HG03025 (cell line): ENCODE measurements around the gene SGSM1.
"Not testable (repeated sequence)": the region's sequence is repeated elsewhere in the genome, so short reads cannot be mapped to it uniquely, and the experiment has no call there.

Experiments used
- ATAC-seq: cut with Tn5 transposase; IDR thresholded peaks from one replicate; pipeline ENCODE4 v1.9.1; 2021; ENCODE audit warnings: mild to moderate bottlenecking, moderate library complexity; ENCODE audit not compliant: unreplicated experiment, low FRiP score

The SGSM1 gene

DNA sequence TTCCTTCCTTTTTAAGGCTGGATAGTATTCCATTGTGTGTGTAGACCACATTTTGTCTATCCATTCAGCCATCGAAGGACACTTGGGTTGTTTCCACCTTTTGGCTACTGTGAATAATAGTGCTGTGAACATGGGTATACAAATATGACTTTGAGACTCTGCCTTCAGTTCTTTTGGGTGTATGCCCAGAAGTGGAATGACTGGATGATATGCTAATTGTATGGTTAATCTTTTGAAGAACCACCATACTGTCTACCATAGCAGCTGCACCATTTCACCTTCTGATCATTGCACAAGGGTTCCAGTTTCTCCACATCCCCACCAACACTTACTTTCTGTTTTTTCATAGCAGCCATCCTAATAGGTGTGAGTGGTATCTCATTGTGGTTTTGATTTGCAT lies 30.3 kb downstream of the SGSM1 start:
- no peak for ATAC-seq

DNA sequence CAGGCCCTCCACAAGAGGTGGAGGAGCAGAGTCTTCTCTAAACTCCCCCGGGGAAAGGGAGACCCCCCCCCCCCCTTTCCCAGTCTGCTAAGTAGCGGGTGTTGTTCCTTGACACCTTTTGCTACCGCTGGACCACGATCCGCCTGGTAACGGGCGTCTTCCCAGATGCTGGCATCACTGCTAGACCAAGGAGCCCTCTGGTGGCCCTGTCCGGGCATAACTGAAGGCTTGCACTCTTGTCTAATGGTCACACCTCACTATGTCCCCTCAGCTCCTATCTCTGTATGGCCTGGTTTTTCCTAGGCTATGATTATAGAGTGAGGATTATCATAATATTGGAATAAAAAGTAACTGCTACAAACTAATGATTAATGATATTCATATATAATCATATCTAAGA lies 31.5 kb downstream of the SGSM1 start:
- not testable (repeated sequence) for ATAC-seq

DNA sequence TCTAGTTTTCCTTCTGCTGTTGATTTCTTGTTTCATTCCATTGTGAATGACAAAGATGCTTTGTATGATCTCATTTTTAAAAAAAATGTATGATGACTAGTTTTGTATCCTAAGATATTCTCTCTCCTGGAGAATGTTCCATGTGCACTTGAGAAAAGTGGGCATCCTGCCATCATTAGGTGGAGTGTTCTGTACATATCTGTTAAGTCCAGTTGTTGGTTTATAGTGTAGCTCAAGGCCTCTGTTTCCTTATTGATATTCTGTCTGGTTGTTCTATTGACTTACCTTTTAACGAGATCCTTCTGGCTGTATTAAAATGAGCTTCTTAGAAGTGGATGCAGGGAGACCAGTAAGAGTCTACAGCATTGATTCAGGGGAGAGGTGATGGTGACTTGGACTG lies 35.2 kb downstream of the SGSM1 start:
- ATAC-seq: no peak

DNA sequence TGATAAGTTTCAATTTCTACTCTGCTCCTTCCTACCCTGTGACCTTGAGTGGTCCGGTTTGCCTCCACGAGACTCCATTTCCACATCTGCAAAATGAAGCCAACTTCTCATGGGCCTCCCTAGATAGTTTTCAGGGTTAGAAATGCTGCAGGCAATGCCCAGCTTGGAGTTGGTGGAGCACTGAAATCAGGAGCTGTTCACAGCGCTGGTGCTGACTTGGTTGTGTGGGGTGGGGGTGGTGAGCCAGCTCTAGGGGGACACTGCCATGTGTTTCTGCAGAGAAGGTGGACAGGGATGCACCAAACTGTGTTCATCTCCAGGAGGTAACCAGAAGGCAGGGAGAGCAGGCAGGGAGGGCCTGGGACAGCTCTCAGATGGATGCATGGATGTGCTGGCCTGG lies 37.0 kb downstream of the SGSM1 start:
- ATAC-seq: no peak

DNA sequence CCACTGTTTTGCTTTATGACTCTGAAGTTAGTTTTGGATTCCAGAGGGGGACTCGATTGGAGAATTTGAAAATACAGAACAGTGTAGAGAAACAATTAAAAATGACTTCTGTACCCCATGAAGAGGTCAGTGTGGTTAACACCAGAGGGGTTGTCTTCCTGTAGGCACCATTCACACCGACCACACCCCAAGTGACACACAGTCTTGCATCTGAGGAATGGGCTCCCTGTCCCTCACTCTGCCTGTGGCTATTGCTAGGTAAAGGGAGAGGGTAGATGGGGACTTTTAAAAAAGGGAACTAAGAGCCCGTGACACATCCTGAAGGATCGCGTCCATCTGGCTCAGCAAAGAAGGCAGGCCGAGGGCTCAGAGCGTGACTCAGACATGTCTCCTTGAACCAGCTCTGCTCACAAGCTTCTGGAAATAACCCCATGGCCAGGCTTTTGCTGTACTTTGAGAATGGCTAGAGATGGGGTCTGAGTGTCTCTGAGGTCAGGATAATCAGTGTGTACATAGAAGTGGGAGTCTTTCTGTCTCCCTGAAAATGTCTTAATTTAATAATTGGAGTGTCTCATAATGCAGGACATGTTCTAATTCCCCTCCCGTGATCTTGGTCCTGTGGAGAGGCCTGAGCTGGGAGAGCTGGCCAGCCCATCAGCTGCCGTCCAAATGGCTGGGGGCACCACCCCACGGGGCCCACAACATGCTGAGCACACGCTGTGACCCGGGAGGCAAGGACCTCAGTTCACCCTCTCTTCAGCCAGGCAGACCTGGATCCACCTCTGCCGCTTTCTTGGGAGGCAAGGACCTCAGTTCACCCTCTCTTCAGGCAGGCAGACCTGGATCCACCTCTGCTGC lies 39.3 kb downstream of the SGSM1 start:
- ATAC-seq: no peak

DNA sequence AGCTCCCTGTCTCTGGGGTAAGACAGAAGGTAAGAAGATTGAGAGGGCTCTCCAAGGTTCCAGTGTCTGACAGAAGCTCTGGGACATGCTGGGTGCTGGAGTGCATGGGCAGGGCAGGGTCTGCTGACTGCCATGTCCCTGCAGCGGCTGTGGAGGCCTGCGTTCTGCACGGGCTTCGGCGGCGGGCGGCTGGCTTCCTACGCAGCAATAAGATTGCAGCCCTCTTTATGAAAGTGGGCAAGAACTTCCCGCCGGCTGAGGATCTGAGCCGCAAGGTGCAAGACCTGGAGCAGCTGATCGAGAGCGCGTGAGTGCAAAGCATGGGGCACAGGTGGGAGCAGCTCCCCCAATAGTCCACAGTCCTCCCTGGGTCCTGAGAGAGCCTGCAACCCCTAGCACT lies 41.5 kb downstream of the SGSM1 start:
- no peak for ATAC-seq

DNA sequence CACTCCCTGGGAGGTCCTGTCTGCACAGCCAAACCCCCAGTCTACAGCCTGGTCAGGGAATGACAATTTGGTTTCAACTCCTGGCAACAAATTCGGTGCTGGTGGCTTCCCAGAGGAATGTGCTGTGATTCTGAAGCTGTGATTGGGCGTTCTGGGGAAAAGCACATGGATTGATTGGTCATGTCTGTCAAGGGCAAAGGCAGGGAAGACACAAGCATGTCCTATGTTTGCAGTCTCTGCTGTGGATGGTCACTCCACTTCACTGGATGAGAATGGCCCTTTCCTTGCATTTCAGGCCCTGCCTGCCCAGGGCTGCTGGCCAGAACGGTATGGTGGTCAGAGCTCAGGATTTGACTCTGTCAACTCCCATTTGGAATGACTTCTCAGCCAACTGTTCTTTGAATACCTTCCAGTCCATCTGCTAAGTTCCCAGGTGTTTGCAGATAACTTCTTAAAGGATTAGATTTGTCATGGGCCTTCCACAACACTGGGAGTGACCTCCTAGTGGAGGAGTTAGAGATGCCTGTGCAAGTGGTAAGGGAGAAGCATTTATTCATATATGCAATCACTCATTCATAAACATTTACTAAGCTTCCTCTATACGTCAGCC lies 42.7 kb downstream of the SGSM1 start:
- ATAC-seq: no peak

DNA sequence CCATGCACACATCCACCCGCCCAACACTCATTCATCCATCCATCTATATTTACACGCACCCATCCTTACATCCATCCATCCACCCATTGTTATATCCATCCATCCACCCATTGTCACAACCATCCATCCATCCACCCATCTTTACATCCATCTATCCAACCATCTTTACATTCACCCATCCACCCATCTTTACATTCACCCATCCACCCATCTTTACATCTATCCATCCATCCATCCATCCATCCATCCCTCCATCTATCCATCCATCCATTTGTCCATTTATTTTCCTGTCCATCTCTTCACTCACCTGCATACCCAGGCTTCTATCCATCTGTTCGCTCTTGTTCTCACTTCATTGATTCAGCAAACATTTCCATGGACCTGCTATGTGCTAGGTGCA lies 49.8 kb downstream of the SGSM1 start:
- ATAC-seq: no peak

DNA sequence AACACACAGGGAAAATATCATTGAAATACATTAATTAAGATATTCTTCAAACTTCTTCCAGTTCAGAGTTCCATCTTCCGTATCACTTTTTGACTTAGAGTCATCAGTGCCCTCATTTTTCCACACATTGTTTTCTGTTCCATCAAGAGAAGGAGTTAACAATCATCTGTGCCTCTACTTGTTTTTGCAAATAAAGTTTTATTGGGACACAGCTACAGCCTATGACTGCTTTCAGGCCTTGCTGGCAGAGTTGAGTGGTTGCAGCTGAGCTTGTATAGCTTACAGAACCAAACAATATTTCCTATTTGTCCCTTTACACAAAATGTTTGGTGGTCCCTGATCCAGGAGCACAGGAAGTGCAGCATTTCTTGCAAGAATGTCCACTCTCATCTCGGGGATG lies 51.6 kb downstream of the SGSM1 start:
- ATAC-seq: no peak

DNA sequence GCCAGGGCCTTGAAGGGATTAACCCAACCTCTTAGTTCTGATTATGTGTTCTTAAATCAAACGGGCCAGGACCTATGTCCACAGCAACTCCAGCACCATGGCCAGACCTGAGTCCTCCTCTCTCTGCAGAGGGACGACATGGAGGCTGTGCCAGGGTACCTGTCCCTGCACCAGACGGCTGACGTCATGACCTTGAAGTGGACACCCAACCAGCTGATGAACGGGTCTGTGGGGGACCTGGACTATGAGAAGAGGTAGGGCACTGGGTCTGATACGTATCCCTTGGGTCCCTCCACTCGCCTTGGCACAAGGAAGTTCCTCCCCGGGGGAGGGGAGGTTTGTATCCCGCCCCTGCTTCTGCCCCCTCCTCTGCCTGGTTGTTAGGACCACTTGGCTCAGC lies 53.6 kb downstream of the SGSM1 start:
- ATAC-seq: no peak

DNA sequence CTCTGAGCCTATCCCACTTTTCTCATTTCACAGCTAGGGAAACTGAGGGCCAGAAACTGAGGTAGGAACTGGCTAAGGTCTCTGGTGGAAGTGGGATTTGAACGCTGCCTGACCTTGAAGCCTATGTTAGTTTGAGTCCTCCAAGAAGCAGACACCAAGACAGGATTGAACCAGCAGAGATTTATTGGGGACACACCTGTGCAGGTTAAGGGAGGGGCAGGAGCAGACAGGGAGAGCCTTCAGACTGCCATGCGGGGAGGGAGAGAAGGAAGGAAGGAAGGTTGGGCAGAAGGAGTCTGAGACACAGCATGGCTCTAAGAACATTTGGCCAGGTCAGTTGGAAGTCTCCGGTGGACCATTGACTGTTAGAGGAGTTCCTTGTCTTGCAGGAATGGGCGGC lies 59.5 kb downstream of the SGSM1 start:
- no peak for ATAC-seq

DNA sequence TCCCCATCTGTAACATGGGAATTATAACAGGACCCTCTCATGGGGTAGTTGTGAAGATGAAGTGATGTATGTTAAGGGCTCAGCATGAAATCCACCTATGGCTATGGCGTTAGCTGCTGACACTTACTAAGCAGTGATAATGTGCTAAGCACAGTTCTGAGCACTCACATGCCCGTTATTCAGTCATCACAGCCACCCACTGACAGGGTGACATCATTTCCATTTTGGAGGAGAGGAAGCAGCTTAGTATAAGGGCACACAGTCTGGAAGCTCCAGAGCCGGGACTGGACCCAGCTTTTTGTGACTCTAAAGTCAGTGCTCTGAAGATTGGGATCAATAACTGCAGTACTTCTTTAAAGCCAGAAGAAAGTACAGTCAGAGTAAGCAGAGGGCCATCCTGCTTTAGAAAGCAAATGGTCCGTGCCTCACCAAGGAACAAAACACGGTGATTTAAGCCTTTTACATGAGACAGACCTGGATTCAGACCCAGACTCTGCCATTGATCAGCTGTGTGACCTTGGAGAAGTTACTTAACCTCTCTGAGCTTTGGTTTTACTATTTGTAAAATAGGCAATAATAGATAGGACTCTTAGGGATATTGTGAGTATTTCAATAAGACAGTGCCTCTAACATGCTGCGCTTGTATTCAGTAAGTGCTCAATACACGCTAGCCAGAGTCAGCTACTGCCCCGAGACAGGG lies 61.5 kb downstream of the SGSM1 start:
- no peak for ATAC-seq

DNA sequence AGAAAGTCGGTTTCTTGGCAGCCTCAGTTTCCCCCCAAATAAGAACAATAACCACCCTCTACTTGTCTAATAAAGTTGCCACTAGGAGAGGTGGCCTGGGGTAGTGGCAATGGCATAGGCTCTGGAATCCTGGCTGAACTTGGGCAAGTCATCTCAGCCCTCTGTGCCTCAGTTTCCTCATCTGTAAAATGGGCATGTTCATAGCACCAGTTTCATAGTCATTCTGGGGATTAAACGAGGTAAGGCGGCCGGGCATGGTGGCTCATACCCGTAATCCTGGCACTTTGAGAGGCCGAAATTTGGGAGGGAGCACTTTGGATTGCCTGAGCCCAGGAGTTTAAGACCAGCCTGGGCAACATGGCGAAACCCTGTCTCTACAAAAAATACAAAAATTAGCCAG lies 63.0 kb downstream of the SGSM1 start:
- no peak for ATAC-seq

DNA sequence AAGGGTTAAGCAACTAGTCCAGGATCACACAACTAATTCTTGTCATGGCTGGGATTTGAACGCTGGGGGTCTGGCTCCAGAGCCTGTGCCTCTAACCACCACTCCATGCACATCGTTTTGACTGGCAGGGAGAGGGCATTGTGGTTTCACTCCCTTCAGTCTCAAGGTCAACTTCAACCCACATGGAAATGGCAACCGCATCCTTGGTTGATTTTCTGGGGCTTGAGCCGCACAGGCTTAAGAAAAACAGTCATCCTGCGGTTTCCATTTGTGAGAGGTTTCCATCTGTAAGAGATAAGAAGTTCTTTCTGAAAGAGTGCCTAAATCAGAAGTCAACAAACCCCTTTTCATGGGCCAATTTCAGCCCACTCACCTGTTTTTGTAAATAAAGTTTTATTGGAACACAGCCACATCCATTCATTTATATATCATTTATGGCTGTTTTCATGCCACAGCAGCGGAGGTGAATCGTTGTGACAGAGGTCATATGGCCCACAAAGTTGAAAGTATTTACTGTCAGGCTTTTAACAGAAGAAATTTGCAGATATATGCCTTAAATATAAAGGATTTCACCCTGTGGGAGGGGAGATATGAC lies 65.7 kb downstream of the SGSM1 start:
- no peak for ATAC-seq

DNA sequence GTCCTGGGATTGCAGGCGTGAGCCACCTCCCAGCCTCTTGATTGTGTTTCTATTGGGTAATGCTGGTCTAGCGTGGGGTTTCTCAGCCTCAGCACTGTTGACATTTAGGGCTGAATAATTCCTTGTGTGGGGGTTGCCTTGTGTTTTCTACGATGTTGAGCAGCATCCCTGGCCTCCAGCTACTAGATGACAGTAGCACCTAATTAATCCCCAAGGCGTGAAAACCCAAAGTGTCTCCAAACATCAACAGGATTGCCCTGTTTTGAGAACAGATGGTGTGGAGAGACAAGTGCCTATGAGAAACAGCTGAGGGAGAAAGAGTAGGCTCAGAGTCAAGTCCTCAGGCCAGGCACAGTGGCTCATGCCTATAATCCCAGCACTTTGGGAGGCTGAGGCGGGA lies 67.2 kb downstream of the SGSM1 start:
- no peak for ATAC-seq

DNA sequence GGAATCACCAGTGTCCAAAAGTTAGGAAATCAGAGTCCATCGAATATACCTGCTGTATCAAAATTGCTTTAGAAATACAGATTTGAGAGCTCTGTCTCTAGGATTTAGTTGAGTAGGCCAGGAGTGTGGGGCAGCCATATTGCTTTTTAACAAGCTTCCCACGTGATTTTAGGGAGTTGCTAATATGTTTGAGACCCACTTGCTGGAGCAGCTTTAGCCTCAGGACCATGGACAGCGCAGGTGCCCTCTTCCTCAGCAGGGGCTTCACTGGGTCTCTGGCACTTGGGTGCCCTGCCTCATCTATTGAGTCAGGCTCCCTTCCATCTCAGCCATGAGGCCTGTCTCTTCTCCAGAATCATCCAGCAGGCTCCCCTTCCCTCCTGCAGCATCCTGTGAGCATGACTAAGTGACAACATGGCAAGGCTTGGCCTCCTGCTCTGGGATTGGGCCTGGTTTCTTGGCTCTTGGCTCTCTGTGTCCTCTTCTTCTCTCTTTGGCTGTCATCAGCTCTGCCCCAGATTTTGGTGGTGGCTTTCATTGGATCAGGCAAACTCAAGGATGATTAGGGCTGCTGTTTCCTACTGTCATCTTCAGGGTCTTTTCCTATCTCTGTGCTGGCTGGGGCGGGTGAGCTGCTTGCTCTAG lies 70.0 kb downstream of the SGSM1 start:
- ATAC-seq: no peak

DNA sequence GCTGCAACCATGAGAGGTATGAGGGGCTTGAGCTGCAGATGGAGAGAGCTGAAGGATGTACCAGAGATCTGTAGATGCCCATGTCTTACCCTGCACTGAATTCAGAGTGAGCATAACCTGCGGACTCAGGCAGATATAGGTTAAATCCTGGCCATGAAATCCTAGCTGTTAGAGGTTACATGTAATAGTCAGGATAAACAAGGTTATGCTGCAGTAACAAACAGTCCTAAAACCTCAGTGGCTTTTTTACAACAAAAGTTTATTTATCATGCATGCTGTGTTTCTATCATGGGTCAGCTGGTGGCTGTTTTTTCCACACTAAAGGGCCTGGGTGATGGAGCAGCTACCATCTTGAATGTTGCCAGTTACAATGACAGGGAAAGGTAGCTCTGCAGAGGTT lies 70.7 kb downstream of the SGSM1 start:
- ATAC-seq: no peak

DNA sequence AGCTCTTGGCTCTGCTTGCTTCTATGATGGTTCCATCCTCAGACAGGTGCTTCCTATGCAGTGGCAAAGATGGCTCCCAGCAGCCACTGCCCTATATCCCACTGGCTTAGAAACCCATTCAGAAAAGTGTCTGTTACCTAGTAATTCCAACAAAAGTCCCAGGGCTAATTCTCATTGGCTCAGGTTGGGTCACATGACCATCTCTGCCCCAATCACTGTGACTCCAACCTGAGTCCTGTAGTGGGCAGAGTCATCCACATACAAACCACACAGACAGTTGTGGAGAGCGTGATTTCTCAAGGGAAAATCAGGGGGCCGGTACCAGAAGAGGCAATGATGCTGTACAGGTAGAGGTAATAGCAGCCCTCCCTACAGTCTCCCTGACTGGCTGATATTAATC lies 73.0 kb downstream of the SGSM1 start:
- no peak for ATAC-seq

DNA sequence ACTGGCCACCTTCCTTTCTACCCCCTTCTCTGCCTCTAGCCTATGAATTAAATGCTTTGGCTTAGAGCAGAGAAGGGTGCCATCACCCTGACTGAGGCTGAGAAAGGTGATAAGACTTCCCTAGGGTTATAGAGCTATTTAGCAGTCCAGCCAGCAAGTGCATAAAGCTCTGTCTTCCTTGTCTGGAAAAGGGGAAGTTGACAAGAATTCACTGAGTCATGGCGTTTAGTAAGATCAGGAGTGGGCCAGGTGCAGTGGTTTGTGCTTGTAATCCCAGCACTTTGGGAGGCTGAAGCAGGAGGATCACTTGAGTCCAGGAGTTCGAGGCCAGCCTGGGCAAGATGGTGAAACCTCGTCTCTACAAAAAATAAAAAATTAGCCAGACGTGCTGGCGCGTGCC lies 77.4 kb downstream of the SGSM1 start:
- no peak for ATAC-seq

DNA sequence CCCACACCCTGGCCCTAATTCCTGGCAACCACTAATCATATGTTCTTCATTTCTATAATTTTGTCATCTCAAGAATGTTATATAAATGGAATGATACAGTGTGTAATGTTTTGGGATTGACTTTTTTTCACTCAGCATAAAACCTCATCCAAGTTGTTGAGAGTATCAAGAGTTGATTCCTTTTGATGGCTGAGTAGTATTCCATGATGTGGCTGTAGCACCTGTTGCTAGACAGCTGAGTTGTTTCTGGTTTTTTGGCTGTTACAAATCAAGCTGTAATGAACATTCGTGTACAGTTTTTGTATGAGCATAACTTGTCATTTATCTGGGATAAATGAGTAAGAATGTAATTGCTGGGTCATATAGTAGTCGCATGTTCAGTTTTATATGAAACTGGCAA lies 81.2 kb downstream of the SGSM1 start:
- ATAC-seq: no peak
